Gastroesophageal sphincter (tissue), 3 donors: ENCODE results near the gene SDC1.

ENCODE experiments used
- CTCF ChIP-seq, 4 experiments: fragments of 200-600 bp in 2 of 4; fragments of 450-650 bp in 2 of 4; sonication (generic) in 1 of 4; IDR thresholded peaks; one replicate each; pipeline ENCODE4 v1.5.1; 2017 to 2019; ENCODE audit warnings: antibody characterized with exemption in 4 of 4, mild to moderate bottlenecking in 2 of 4, moderate library complexity in 2 of 4
- EP300 ChIP-seq: sonication (generic); formaldehyde crosslinking; IDR thresholded peaks from one replicate; pipeline ENCODE4 v1.6.1; 2017; ENCODE audit warnings: antibody characterized with exemption, mild to moderate bottlenecking
- POLR2A ChIP-seq, 2 donors: fragments of 450-650 bp; IDR thresholded peaks; one replicate each; pipeline ENCODE4 v1.6.1; 2017; ENCODE audit warnings: antibody characterized with exemption in 2 of 2, mild to moderate bottlenecking in 2 of 2, moderate library complexity in 1 of 2
- POLR2AphosphoS5 ChIP-seq: sonication (generic); formaldehyde crosslinking; IDR thresholded peaks from one replicate; pipeline ENCODE4 v1.6.1; 2017; ENCODE audit warnings: antibody characterized with exemption

DNA sequence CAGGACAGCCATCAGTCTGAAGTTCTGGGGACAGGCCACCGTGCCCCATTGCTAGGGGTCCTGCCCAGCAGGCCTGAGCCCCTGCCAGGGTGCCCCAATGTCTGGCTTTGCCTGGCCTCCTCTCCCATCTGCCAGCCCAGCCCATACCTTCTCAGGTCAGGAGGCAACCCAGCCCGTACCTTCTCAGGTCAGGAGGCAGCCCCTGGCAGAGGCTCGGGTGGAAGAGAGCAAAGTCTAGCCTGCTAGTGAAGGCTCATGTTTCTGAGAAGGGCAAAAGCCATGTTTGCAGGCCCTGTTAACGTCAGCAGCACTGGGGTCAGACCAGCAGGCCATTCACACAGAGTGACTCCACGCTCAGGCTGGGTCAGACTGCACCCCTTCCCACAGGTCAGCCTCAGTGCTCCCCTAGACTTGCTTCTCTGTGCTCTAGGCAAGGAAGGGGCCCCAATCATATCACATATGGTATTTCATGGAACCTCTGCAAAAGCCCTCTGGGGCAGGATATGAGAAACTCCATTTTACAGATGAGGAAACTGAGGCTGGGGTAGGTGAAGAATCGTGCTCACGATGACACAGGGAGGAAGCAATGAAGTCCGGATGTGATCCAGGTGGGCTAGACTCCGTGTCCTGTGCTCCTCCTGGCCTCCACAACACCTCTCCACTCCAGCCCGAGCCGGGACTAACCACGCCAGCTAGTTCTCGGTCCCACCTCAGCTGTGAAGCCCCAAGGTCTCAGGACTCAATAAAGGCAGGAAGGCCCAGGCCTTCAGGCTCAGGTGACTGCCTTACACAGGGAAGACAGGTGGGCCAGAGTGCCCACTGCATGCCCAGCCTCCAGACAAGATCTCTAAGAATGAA, 9.5 kb downstream of the SDC1 start:
- TF ChIP-seq CTCF (IDR thresholded peaks at IDR 0.05): no peak
- TF ChIP-seq POLR2A (IDR thresholded peaks at IDR 0.05): no peak
- TF ChIP-seq EP300: no peak
- TF ChIP-seq POLR2AphosphoS5: no peak
